OCI-LY7 (cell line): Measurements from ENCODE around the gene HCFC1. TPM values are rescaled to one million over a fixed set of nuclear protein-coding genes. Genes with fewer than 3 reads are reported as not detected.

Source experiments
- BruUV-seq: library from RNA; stranded (reverse); fragments of 400-500 nt; replicated peaks from 2 replicates; lab custom pipeline; 2021; lab: Mats Ljungman, UMichigan
- CTCF ChIA-PET: fragments of 300-600 bp; sonication (Branson Sonifier 250); formaldehyde crosslinking; loops from one replicate; lab custom pipeline; 2022; ENCODE audit warnings: antibody characterized with exemption; ENCODE audit not compliant: unreplicated experiment; lab: Charles Lee
- POLR2A ChIA-PET: fragments of 300-600 bp; sonication (Branson Sonifier 250); formaldehyde crosslinking; loops from one replicate; lab custom pipeline; 2022; ENCODE audit warnings: antibody characterized with exemption; lab: Charles Lee
- DNase-seq: peaks from one replicate; pipeline ENCODE4 v3.0.0-alpha.2; 2015; ENCODE audit warnings: low spot score
- H2AFZ ChIP-seq: fragments of 200-600 bp; sonication (generic), shearing (Covaris generic); 2 replicates; pipeline ENCODE4 v1.6.1; 2014; ENCODE audit warnings: mild to moderate bottlenecking, antibody characterized with exemption, low read length, moderate library complexity
- H3K27ac ChIP-seq: fragments of 200-600 bp; sonication (generic); 2 replicates; pipeline ENCODE4 v1.5.1; 2014; ENCODE audit warnings: mixed run types, low read depth, mild to moderate bottlenecking, moderate library complexity, low read length, inconsistent platforms; ENCODE audit not compliant: poor library complexity, severe bottlenecking
- H3K36me3 ChIP-seq: fragments of 200-600 bp; sonication (generic); 2 replicates; pipeline ENCODE4 v1.6.1; 2014; ENCODE audit warnings: mild to moderate bottlenecking, antibody characterized with exemption, low read length, moderate library complexity, mixed read lengths; ENCODE audit not compliant: insufficient read depth
- H3K4me1 ChIP-seq: fragments of 200-600 bp; sonication (generic); 2 replicates; pipeline ENCODE4 v1.5.1; 2014; ENCODE audit warnings: mild to moderate bottlenecking, low read length; ENCODE audit not compliant: insufficient read depth, poor library complexity, severe bottlenecking
- H3K4me2 ChIP-seq: fragments of 200-600 bp; sonication (generic); 2 replicates; pipeline ENCODE4 v1.6.1; 2014; ENCODE audit warnings: mild to moderate bottlenecking, low read length
- H3K4me3 ChIP-seq: fragments of 200-600 bp; sonication (generic); 2 replicates; pipeline ENCODE4 v1.5.1; 2014; ENCODE audit warnings: mild to moderate bottlenecking, low read depth, low read length; ENCODE audit not compliant: poor library complexity, severe bottlenecking
- H3K79me2 ChIP-seq: fragments of 200-600 bp; sonication (generic); 2 replicates; pipeline ENCODE4 v1.6.1; 2016; ENCODE audit warnings: low read depth, mild to moderate bottlenecking, low read length, moderate library complexity, mixed read lengths; ENCODE audit not compliant: insufficient read depth
- H3K9me2 ChIP-seq: fragments of 200-600 bp; sonication (generic); 2 replicates; pipeline ENCODE4 v1.6.1; 2016; ENCODE audit warnings: mild to moderate bottlenecking, low read length, mixed read lengths; ENCODE audit not compliant: insufficient read depth
- H3K9me3 ChIP-seq: fragments of 200-600 bp; sonication (generic); 2 replicates; pipeline ENCODE4 v1.6.1; 2014; ENCODE audit warnings: mild to moderate bottlenecking, mixed run types, low read length, mixed read lengths
- H4K20me1 ChIP-seq: fragments of 200-600 bp; sonication (generic); 2 replicates; pipeline ENCODE4 v1.6.1; 2014; ENCODE audit warnings: mild to moderate bottlenecking, antibody characterized with exemption, low read length, moderate library complexity, mixed read lengths; ENCODE audit not compliant: insufficient read depth
- EZH2phosphoT487 ChIP-seq: fragments of 200-600 bp; sonication (generic); IDR thresholded peaks from 2 replicates; pipeline ENCODE4 v1.6.1; 2018; ENCODE audit warnings: low read depth, borderline replicate concordance, mild to moderate bottlenecking, mixed run types, antibody characterized with exemption, low read length, moderate library complexity, mixed read lengths
- intact Hi-C: fragments of 100-400 bp; cut with micrococcal nuclease; formaldehyde crosslinking; loops from one replicate; pipeline ENCODE4 v1.10.0; 2022; ENCODE audit not compliant: unreplicated experiment
- total RNA-seq, 2 experiments: library from RNA; depleted of rRNA in 1 of 2; stranded (reverse); fragments of >200 nt in 1 of 2; shearing (Covaris generic) in 1 of 2; gene quantifications; 2 replicates each; pipeline ENCODE4 v1.2.3, GENCODE V29; 2014 to 2022
- TF ChIP-seq, protein P1 (sequence below): fragments of 200-600 bp; sonication (generic); conservative IDR thresholded peaks from 2 replicates; pipeline ENCODE4 v1.5.1; 2014; ENCODE audit warnings: mild to moderate bottlenecking, antibody characterized with exemption, low read length, moderate library complexity, mixed read lengths

Gene HCFC1
- total RNA-seq, 2 experiments from 2014 or later = 64.2 to 134 TPM

GRCh38 chrX:153925387-153925738 lies 46.3 kb downstream of the HCFC1 start:
- peaks cover 30% of the 10 kb centered on the region; the same call in 1 of the 2 replicates for H3K79me2 ChIP-seq
- TF ChIP-seq, protein P1, sequence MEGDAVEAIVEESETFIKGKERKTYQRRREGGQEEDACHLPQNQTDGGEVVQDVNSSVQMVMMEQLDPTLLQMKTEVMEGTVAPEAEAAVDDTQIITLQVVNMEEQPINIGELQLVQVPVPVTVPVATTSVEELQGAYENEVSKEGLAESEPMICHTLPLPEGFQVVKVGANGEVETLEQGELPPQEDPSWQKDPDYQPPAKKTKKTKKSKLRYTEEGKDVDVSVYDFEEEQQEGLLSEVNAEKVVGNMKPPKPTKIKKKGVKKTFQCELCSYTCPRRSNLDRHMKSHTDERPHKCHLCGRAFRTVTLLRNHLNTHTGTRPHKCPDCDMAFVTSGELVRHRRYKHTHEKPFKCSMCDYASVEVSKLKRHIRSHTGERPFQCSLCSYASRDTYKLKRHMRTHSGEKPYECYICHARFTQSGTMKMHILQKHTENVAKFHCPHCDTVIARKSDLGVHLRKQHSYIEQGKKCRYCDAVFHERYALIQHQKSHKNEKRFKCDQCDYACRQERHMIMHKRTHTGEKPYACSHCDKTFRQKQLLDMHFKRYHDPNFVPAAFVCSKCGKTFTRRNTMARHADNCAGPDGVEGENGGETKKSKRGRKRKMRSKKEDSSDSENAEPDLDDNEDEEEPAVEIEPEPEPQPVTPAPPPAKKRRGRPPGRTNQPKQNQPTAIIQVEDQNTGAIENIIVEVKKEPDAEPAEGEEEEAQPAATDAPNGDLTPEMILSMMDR = no peak
- no peak for TF ChIP-seq EZH2phosphoT487
- BruUV-seq = no TSS peak
- H3K4me1 ChIP-seq = peaks cover 44% of the 10 kb centered on the region
- CTCF ChIA-PET = interaction anchor here (1.2 to 1.4 kb wide), 3 partner anchors 22 to 44 kb away, joined by 3 to 11 read pairs (median 4); no protein-coding TSS in a partner anchor
- peaks cover 21% of the 10 kb centered on the region for H3K36me3 ChIP-seq
- peak; percentile 80 for DNase-seq
- H4K20me1 ChIP-seq = no peaks in the 10 kb centered on the region
- peak overlapping the region; percentile 99 for H3K4me3 ChIP-seq
- intact Hi-C loops = loop anchor here (1.0 to 10.0 kb wide), 2 partner anchors 131 to 449 kb away; partner anchors contain the start of genes EMD, FLNA, IDH3G and SSR4
- peak overlapping the region; percentile 100 for H3K27ac ChIP-seq
- H3K4me2 ChIP-seq = peak overlapping the region; percentile 100
- POLR2A ChIA-PET = interaction anchor here (0.6 to 2.4 kb wide), 8 partner anchors 9 to 205 kb away, joined by 3 to 33 read pairs (median 4); partner anchors contain the start of genes HCFC1, IDH3G, NAA10 and SSR4
- H3K9me2 ChIP-seq = no peaks in the 10 kb centered on the region
- H2AFZ ChIP-seq = no peak overlapping the region
- no peaks in the 10 kb centered on the region for H3K9me3 ChIP-seq

GRCh38 chrX:153924149-153924861 lies 47.3 kb downstream of the HCFC1 start:
- Histone ChIP-seq H3K4me1 (peaks cover 38% of the 10 kb centered on the region), H3K4me3 (peak overlapping the region; percentile 99), H3K9me3 (no peaks in the 10 kb centered on the region), H2AFZ (no peak overlapping the region), H3K4me2 (peak overlapping the region; percentile 100), H3K36me3 (peaks cover 13% of the 10 kb centered on the region), H3K79me2 (peaks cover 30% of the 10 kb centered on the region; the same call in 1 of the 2 replicates), H4K20me1 (no peaks in the 10 kb centered on the region), H3K27ac (peak overlapping the region; percentile 100), H3K9me2 (no peaks in the 10 kb centered on the region)
- TF ChIP-seq, protein P1 = peak; percentile 62
- no peak for TF ChIP-seq EZH2phosphoT487
- DNase-seq = peak; percentile 76
- intact Hi-C loops = loop anchor here (1.0 to 10.0 kb wide), 3 partner anchors 23 to 450 kb away; partner anchors contain the start of genes EMD and FLNA
- ChIA-PET POLR2A (interaction anchor here (0.6 to 2.4 kb wide), 6 partner anchors 10 to 204 kb away, joined by 3 to 33 read pairs (median 5); partner anchors contain the start of genes HCFC1, IDH3G, NAA10 and SSR4), CTCF (interaction anchor here (0.5 to 1.4 kb wide), 5 partner anchors 10 to 393 kb away, joined by 3 to 11 read pairs (median 3); no protein-coding TSS in a partner anchor)
- BruUV-seq = no TSS peak
